GM19099 (cell line): ENCODE data around the gene NDUFB2.

Experiments
- POLR2A ChIP-seq: IDR thresholded peaks from 3 replicates; pipeline ENCODE4 v1.6.1; 2011; ENCODE audit warnings: low read depth; ENCODE audit not compliant: insufficient read length; ENCODE audit errors: extremely low read depth

Gene NDUFB2

DNA sequence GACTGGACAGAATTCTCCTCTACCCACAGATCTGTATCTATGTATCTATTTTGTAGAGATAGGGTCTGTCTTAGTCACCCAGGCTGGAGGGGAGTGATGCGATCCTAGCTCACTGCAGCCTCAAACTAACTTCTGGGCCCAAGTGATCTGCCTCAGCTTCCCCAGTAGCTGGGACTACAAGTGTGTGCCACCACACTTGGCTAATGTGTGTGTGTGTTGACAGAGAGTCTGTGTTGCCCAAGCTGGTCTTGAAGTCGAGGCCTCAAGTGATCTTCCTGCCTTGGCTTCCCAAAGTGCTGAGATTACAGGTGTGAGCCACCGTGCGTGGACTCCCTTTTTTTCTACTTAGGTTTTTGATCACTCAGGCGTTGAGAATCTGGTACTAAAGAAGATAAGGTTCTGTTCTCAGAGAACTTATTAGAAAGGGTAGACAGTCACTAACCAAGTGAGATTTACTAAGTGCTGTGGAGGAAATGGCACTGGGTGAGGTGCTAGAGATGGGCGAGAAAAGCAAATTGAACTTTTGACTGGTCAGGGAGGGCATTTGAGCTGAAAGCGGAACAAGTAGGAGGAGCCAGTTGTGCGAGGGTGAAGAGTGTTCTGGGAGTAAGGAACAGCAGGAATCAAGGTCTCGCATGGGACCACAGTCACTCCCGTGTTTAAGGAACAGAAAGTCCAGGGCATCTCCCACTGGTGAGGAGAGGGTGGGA lies 18.0 kb downstream of the NDUFB2 start:
- no peak for TF ChIP-seq POLR2A

DNA sequence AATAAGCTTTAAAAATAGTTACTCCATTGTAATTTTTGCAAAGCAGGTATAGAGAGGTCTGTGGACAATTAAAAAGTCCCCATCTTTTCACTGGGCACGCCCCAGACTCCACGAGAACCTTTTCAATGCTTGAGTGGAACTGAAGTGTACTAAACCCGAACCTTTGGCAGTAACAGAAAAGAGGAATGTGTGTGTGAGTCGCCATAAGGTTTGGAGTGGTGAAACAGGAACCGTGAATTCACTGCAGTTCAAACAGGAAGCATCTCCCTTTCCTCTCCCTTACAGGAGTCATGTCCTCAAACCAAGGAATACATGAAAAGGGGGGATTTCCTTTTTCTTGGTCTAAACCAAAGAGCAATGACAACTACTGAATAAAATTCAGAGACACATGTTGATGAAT lies 23.2 kb downstream of the NDUFB2 start:
- no peak for TF ChIP-seq POLR2A

GRCh38 chr7:140722254-140722653 lies 25.7 kb downstream of the NDUFB2 start:
- no peak for TF ChIP-seq POLR2A

GRCh38 chr7:140723006-140723405 lies 26.5 kb downstream of the NDUFB2 start:
- TF ChIP-seq POLR2A: no peak

- TF ChIP-seq POLR2A: no peak
These were observed 27.1 kb downstream of the NDUFB2 start for GRCh38 chr7:140723574-140723973.

- no peak for TF ChIP-seq POLR2A
These were observed 28.2 kb downstream of the NDUFB2 start for GRCh38 chr7:140724706-140725105.

- TF ChIP-seq POLR2A: no peak
These were observed 29.8 kb downstream of the NDUFB2 start for GRCh38 chr7:140726281-140726680.

DNA sequence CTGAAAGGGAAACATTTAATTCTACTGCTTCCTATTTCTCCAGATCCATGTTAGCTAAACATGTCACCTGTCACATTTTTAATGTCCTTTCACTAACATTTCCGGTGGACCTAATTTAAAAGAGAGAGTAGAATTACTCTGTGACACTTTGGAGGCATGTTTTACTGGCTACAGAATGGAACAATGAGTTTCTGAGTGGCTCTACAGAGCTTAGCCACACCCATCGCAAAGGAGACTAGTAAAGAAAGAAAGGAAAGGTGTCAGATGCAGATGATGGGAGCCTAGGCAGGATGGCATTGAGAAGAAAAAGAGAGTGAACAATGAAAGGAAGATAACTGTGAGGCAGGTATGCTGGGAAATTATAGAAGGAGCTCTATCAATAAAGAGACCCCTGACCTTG lies 35.9 kb downstream of the NDUFB2 start:
- TF ChIP-seq POLR2A: no peak

- no peak for TF ChIP-seq POLR2A
These were observed 37.6 kb downstream of the NDUFB2 start for GRCh38 chr7:140734096-140734495.

GRCh38 chr7:140734729-140735128 lies 38.2 kb downstream of the NDUFB2 start:
- no peak for TF ChIP-seq POLR2A

GRCh38 chr7:140738280-140738679 lies 41.8 kb downstream of the NDUFB2 start:
- TF ChIP-seq POLR2A: no peak

DNA sequence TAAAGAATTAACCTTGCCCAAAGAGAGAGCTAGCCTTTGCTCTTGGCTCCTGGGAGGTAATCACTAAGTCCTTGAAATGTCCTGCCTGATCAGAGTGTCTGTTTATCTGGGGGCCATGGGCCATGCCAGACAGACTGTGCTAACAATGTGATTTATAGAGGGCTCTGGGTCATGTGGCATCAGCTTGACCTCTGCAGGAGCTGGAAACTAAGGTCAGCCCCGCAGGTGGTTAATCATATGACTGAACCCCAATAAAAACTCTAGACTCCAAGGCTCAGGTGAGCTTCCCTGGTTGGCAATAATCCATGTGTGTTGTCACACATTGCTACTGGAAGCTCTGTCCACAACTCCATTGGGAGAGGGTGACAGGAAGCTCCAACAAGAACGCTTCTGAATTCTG lies 47.5 kb downstream of the NDUFB2 start:
- no peak for TF ChIP-seq POLR2A

DNA sequence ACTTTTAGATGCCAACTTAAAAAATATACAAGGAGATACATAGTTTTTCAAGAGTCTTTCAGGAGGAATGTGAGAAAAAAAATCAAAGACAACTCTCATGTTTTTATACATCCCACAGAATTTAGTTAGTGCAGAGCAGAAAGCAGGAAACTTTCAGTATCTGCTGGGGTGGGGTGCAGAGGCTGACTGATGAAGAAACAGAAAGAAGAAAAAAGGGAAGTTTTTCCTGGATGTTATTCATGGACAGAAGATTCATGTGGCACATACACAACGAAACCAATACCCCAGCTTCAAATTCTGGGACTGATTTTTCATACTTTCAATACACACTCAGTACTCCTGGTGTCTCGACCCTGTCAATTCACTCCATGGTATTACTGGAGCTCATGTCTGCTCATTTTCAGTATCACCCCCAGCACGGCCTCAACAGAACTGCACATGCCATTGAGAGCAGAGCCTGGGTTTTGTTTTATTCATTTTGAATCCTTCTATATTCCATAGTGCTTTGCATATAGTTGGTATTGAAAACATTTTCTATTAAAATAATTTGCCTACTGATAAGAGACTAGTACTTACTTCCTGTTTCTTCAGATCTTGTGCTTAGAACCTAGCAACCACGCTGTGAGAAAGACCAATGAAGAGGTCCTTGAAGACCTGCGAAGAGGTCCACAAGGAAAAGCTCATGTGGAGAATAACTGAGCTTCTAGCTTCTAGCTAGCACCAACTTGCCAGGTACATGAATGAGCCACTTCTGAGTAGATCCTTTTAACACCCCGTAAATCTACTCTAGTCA lies 49.0 kb downstream of the NDUFB2 start:
- TF ChIP-seq POLR2A: no peak

GRCh38 chr7:140746751-140747150 lies 50.2 kb downstream of the NDUFB2 start:
- TF ChIP-seq POLR2A: no peak

DNA sequence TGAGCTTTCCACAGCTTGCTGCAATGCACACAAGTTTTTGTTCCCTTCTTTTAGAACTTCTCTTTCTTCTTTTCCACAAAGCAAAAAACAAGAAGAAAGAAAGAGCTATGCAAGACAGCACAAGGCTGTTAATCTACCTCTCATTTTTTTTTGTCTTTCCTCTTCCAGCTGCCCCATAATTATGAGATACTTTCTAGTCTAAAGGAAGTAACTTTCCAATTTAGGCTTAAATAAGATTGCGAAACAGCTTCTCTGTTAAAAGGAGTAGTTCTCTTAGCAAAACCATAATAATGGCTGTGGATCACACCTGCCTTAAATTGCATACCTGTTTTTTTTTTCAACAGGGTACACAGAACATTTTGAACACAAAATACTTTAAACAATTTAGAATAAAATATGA lies 56.0 kb downstream of the NDUFB2 start:
- TF ChIP-seq POLR2A: no peak

- TF ChIP-seq POLR2A: no peak
These were observed 58.0 kb downstream of the NDUFB2 start for GRCh38 chr7:140754506-140754905.
